SU-DHL-6 (cell line): Measurements from ENCODE around the gene DYNC2H1.

ENCODE experiments used
- EZH2phosphoT487 ChIP-seq: fragments of 200-600 bp; sonication (generic), shearing (Covaris generic); conservative IDR thresholded peaks from 2 replicates; pipeline ENCODE4 v1.6.1; 2018; ENCODE audit warnings: mild to moderate bottlenecking, antibody characterized with exemption, low read length, moderate library complexity, mixed read lengths
- TF ChIP-seq, protein P1 (sequence below): fragments of 200-600 bp; sonication (generic); IDR thresholded peaks from one replicate; pipeline ENCODE4 v1.5.1; 2017; ENCODE audit warnings: antibody characterized with exemption, mild to moderate bottlenecking, low read length, moderate library complexity; ENCODE audit not compliant: insufficient read depth, poor library complexity, severe bottlenecking

- TF ChIP-seq, protein P1, sequence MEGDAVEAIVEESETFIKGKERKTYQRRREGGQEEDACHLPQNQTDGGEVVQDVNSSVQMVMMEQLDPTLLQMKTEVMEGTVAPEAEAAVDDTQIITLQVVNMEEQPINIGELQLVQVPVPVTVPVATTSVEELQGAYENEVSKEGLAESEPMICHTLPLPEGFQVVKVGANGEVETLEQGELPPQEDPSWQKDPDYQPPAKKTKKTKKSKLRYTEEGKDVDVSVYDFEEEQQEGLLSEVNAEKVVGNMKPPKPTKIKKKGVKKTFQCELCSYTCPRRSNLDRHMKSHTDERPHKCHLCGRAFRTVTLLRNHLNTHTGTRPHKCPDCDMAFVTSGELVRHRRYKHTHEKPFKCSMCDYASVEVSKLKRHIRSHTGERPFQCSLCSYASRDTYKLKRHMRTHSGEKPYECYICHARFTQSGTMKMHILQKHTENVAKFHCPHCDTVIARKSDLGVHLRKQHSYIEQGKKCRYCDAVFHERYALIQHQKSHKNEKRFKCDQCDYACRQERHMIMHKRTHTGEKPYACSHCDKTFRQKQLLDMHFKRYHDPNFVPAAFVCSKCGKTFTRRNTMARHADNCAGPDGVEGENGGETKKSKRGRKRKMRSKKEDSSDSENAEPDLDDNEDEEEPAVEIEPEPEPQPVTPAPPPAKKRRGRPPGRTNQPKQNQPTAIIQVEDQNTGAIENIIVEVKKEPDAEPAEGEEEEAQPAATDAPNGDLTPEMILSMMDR = no peak
- TF ChIP-seq EZH2phosphoT487 = no peak
Observed at GRCh38 chr11:103358251-103358650, 249.0 kb downstream of the DYNC2H1 start.
